Suprapubic skin (tissue), 4 donors: ENCODE results near the gene SLC13A4.

Source experiments
- CTCF ChIP-seq, 2 donors: fragments of 200-600 bp in 1 of 2; fragments of 450-650 bp in 1 of 2; sonication (generic) in 1 of 2; IDR thresholded peaks; one replicate each; pipeline ENCODE4 v1.5.1; 2016 to 2019; ENCODE audit warnings: antibody characterized with exemption in 2 of 2, mild to moderate bottlenecking in 1 of 2, moderate library complexity in 1 of 2
- EP300 ChIP-seq: sonication (generic); formaldehyde crosslinking; IDR thresholded peaks from one replicate; pipeline ENCODE4 v1.6.1; 2017; ENCODE audit warnings: antibody characterized with exemption
- POLR2A ChIP-seq, 2 donors: fragments of 450-650 bp; IDR thresholded peaks; one replicate each; pipeline ENCODE4 v1.6.1; 2017; ENCODE audit warnings: antibody characterized with exemption in 2 of 2, mild to moderate bottlenecking in 2 of 2, moderate library complexity in 2 of 2
- POLR2AphosphoS5 ChIP-seq, 3 donors: sonication (generic); formaldehyde crosslinking; IDR thresholded peaks; one replicate each; pipeline ENCODE4 v1.6.1; 2017; ENCODE audit warnings: antibody characterized with exemption in 3 of 3

GRCh38 chr7:135753616-135754413, 25.8 kb upstream of the SLC13A4 start:
- no peak for TF ChIP-seq POLR2A (IDR thresholded peaks at IDR 0.05)
- TF ChIP-seq CTCF (IDR thresholded peaks at IDR 0.05), result no peak
- no peak for TF ChIP-seq POLR2AphosphoS5 (IDR thresholded peaks at IDR 0.05)
- no peak for TF ChIP-seq EP300
